Thyroid gland (tissue), 4 donors: Measurements from ENCODE around the gene KCNE1. TPM values are rescaled to one million over a fixed set of nuclear protein-coding genes. Genes with fewer than 3 reads are reported as not detected.

ENCODE experiments used
- DNase-seq, 2 donors: peaks; one replicate each; pipeline ENCODE4 v3.0.0-alpha.2; 2019
- H3K27ac ChIP-seq, 3 donors: fragments of 200-600 bp; sonication (generic); 1 replicate in 2 of 3; 2 replicates in 1 of 3; pipeline ENCODE4 v1.5.1; 2016 to 2019; ENCODE audit warnings: mild to moderate bottlenecking in 1 of 3, moderate library complexity in 1 of 3
- H3K27me3 ChIP-seq: fragments of 200-600 bp; sonication (generic); one replicate; pipeline ENCODE4 v1.5.1; 2019
- H3K36me3 ChIP-seq, 2 donors: fragments of 200-600 bp; sonication (generic); one replicate each; pipeline ENCODE4 v1.5.1; 2016 to 2019
- H3K4me1 ChIP-seq, 2 donors: fragments of 200-600 bp; sonication (generic); one replicate each; pipeline ENCODE4 v1.5.1; 2017 to 2019
- H3K4me3 ChIP-seq, 3 donors: fragments of 200-600 bp; sonication (generic); replicated peaks in 1 of 3; 1 replicate in 2 of 3; 2 replicates in 1 of 3; pipeline ENCODE4 v1.5.1; 2016; ENCODE audit warnings: mild to moderate bottlenecking in 1 of 3
- H3K9me3 ChIP-seq: fragments of 200-600 bp; sonication (generic); one replicate; pipeline ENCODE4 v1.5.1; 2017
- POLR2A ChIP-seq, 2 donors: fragments of 450-650 bp; IDR thresholded peaks; one replicate each; pipeline ENCODE4 v1.6.1; 2017; ENCODE audit warnings: antibody characterized with exemption in 2 of 2, mild to moderate bottlenecking in 2 of 2, moderate library complexity in 1 of 2
- WGBS, 2 donors: methylation state at CpG; one replicate each; pipeline ENCODE4 v1.1.5; 2017; 5-methylcytosine and 5-hydroxymethylcytosine counted together
- intact Hi-C: fragments of 100-400 bp; cut with DNase I; formaldehyde crosslinking; loops from one replicate; pipeline ENCODE4 v1.15.1; 2023
- total RNA-seq, 4 donors: library from RNA; depleted of rRNA; stranded (reverse); fragments of >200 nt; gene quantifications; one replicate each; pipeline ENCODE4 v1.2.3, GENCODE V29; 2016
- TF ChIP-seq, protein P1 (sequence below), 6 experiments: fragments of 200-600 bp in 3 of 6; fragments of 450-650 bp in 3 of 6; sonication (generic) in 3 of 6; IDR thresholded peaks; one replicate each; pipeline ENCODE4 v1.5.1; 2016 to 2019; ENCODE audit warnings: antibody characterized with exemption in 6 of 6, mild to moderate bottlenecking in 2 of 6, inconsistent platforms in 1 of 6, moderate library complexity in 1 of 6

The KCNE1 gene
- total RNA-seq, 4 donors from 2014 or later = 0.33 to 2.6 (median 1.5) TPM

DNA sequence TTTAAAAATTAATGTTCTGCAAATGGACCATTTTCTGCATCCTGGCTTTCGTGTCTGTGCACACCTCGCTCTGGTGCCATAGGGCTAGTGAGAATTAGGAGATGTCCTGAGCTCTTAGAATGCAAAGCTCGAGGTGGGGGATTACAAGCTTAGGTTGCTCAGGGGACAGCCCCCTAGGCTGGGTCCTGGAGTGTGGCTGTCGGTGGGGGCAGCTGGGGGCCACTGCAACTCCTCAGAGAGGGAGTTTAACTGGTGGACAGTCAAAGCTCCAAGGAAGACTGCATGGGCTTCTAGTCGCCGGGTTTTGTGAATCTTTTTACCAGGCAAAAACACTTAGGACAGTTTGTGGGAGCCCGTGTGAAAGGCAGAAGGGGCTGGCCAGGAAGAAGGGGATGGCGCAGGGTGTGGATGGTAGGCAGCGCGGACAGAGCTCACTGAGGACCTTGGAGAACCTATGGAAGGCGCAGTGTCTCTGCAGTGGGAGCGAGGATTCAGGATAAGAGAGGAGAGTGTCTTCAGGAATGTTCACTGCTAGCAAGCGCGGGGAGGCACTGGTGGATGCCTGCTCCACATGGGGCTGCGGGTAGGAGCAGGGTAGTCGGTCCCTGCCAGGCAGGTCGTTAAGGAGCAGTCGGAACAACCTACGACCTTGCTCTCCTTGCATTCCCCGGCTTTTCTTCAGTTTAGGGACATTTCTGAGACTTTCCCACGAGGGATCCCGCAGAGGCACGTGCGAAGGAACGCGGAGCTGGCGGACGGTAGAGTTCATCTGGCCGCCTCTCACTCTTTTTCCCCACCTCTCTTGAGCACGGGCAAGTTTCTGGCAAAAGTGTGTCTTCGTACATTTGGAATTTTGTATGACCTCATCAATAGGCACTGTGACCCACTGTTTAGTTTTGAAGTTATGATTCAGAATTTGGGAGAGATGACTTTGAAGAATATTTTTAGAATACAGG, 12.9 kb upstream of the KCNE1 start:
- TF ChIP-seq, protein P1, sequence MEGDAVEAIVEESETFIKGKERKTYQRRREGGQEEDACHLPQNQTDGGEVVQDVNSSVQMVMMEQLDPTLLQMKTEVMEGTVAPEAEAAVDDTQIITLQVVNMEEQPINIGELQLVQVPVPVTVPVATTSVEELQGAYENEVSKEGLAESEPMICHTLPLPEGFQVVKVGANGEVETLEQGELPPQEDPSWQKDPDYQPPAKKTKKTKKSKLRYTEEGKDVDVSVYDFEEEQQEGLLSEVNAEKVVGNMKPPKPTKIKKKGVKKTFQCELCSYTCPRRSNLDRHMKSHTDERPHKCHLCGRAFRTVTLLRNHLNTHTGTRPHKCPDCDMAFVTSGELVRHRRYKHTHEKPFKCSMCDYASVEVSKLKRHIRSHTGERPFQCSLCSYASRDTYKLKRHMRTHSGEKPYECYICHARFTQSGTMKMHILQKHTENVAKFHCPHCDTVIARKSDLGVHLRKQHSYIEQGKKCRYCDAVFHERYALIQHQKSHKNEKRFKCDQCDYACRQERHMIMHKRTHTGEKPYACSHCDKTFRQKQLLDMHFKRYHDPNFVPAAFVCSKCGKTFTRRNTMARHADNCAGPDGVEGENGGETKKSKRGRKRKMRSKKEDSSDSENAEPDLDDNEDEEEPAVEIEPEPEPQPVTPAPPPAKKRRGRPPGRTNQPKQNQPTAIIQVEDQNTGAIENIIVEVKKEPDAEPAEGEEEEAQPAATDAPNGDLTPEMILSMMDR (IDR thresholded peaks at IDR 0.05) = no peak
- TF ChIP-seq POLR2A (IDR thresholded peaks at IDR 0.05) = no peak
- Histone ChIP-seq H3K4me1 (peaks cover 7 to 31% of the 10 kb centered on the region in 2 donors), H3K27ac (peak overlapping the region in 1 of 3 donors; percentile 93), H3K27me3 (no peaks in the 10 kb centered on the region), H3K4me3 (peak overlapping the region in 1 of 3 donors; percentile 1), H3K36me3 (peaks cover 6 to 7% of the 10 kb centered on the region in 2 donors), H3K9me3 (no peaks in the 10 kb centered on the region)
- DNase-seq = peak in 1 of 2 donors; percentile 10
- 66 to 67% methylated on average over 31 of the region's 31 CpGs for WGBS, 2 donors
- intact Hi-C loops = no loop called here

- H3K36me3 ChIP-seq = peaks cover 6 to 7% of the 10 kb centered on the region in 2 donors
- H3K27ac ChIP-seq = peak overlapping the region in 1 of 3 donors; percentile 10
- no peaks in the 10 kb centered on the region for H3K27me3 ChIP-seq
- no peak for DNase-seq
- peaks cover 7 to 36% of the 10 kb centered on the region in 2 donors for H3K4me1 ChIP-seq
- H3K9me3 ChIP-seq = no peaks in the 10 kb centered on the region
- intact Hi-C loops = no loop called here
- no peak overlapping the region for H3K4me3 ChIP-seq
- TF ChIP-seq POLR2A (IDR thresholded peaks at IDR 0.05) = no peak
- TF ChIP-seq, protein P1 (IDR thresholded peaks at IDR 0.05) = no peak
- 96 to 98% methylated on average over 7 of the region's 7 CpGs for WGBS, 2 donors
These were observed 11.1 kb upstream of the KCNE1 start for GRCh38 chr21:34523019-34523555.

DNA sequence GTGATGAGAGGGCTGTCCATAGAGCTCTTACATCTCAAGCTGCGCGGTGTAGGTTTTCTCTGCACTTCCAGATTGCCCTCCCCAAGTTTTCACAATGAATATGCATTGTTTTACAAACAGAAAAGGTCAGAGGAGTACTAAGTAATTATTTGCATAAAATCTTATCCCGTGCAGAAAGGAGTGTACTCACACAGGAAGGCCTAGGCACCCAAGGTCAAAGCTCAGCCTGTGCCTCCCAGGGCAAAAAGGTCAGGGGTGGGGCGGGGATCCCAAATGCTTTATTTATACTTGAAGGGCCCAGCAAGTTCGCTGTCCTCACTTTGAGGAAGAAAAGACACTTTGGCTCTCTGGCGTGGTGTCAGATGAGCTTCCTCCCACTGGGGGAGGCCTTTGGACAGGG, 10.3 kb upstream of the KCNE1 start:
- no peak for DNase-seq
- TF ChIP-seq, protein P1 (IDR thresholded peaks at IDR 0.05) = no peak
- WGBS, 2 donors = 69 to 73% methylated on average over 6 of the region's 6 CpGs
- Histone ChIP-seq H3K4me3 (no peak overlapping the region), H3K27me3 (no peaks in the 10 kb centered on the region), H3K9me3 (no peaks in the 10 kb centered on the region), H3K4me1 (peaks cover 7 to 36% of the 10 kb centered on the region in 2 donors), H3K36me3 (peaks cover 6 to 7% of the 10 kb centered on the region in 2 donors), H3K27ac (peak overlapping the region in 1 of 3 donors; percentile 10)
- intact Hi-C loops = no loop called here

DNA sequence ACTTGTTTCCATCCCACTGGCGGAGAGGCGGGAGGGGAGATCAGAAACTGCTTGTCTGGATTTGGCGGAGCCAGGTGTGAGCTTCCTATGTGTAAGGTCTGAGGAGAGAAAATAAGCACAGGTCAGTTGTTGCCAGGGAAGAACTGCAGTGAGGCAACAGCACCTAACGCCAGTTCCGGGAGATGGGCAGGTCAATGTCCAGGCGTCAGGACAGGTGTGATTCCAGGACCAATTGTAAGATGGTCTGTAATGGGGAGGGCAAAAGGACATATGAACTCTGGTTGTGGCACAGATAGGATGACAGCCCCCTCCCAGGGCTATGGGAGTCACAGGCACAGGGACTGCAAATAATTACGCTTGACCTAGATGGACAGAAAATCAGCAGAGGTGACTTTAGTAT, 9.6 kb upstream of the KCNE1 start:
- Histone ChIP-seq H3K27ac (peak overlapping the region in 2 of 3 donors; percentile 10 to 62), H3K27me3 (no peaks in the 10 kb centered on the region), H3K4me1 (peaks cover 8 to 36% of the 10 kb centered on the region in 2 donors), H3K36me3 (peaks cover 6 to 7% of the 10 kb centered on the region in 2 donors), H3K9me3 (no peaks in the 10 kb centered on the region), H3K4me3 (no peak overlapping the region)
- intact Hi-C loops = no loop called here
- TF ChIP-seq, protein P1 (IDR thresholded peaks at IDR 0.05) = no peak
- TF ChIP-seq POLR2A (IDR thresholded peaks at IDR 0.05) = no peak
- DNase-seq = no peak
- WGBS, 2 donors = 98 to 99% methylated on average over 7 of the region's 7 CpGs
